H1 (cell line): ENCODE measurements around the gene NR1H3. TPM values are rescaled to one million over a fixed set of nuclear protein-coding genes. Genes with fewer than 3 reads are reported as not detected.

Experiments
- CBX5 ChIP-seq: fragments of 300-800, 300-1000 bp; sonication (generic); IDR thresholded peaks from 2 replicates; pipeline ENCODE4 v1.7.1; 2016; ENCODE audit warnings: antibody characterized with exemption, low read length, low read depth
- CHD1 ChIP-seq: IDR thresholded peaks from 2 replicates; pipeline ENCODE4 v1.6.1; 2012; ENCODE audit warnings: low read depth, low read length, improper control_type of control experiment
- CHD7 ChIP-seq: fragments of 300-600 bp; sonication (generic); IDR thresholded peaks from 2 replicates; pipeline ENCODE4 v1.7.1; 2012; ENCODE audit warnings: low read length, moderate library complexity, mild to moderate bottlenecking, inconsistent platforms; ENCODE audit not compliant: insufficient replicate concordance
- CTBP2 ChIP-seq: IDR thresholded peaks from 2 replicates; pipeline ENCODE4 v1.7.0; 2011; ENCODE audit warnings: borderline replicate concordance, mild to moderate bottlenecking, moderate library complexity, mixed read lengths, low read length; ENCODE audit not compliant: insufficient read depth, insufficient read length
- EP300 ChIP-seq, 2 experiments: IDR thresholded peaks; 1 replicate in 1 of 2; 2 replicates in 1 of 2; pipeline ENCODE4 v1.6.1; 2011 to 2012; ENCODE audit warnings: low read depth in 2 of 2, low read length in 2 of 2, mild to moderate bottlenecking in 2 of 2, borderline replicate concordance in 1 of 2, inconsistent platforms in 1 of 2, moderate library complexity in 1 of 2
- GTF2F1 ChIP-seq: IDR thresholded peaks from 2 replicates; pipeline ENCODE4 v1.6.1; 2012; ENCODE audit warnings: low read depth, low read length, improper control_type of control experiment, borderline replicate concordance
- KDM1A ChIP-seq: fragments of 200-600, 300-600 bp; sonication (generic); IDR thresholded peaks from 2 replicates; pipeline ENCODE4 v1.7.1; 2016; ENCODE audit warnings: mild to moderate bottlenecking, low read length, borderline replicate concordance
- POLR2AphosphoS5 ChIP-seq: IDR thresholded peaks from 2 replicates; pipeline ENCODE4 v1.6.1; 2011; ENCODE audit warnings: low read depth, low read length
- RFX5 ChIP-seq: IDR thresholded peaks from 2 replicates; pipeline ENCODE4 v1.6.1; 2011; ENCODE audit warnings: low read depth, low read length, improper control_type of control experiment, borderline replicate concordance
- SP4 ChIP-seq: IDR thresholded peaks from 2 replicates; pipeline ENCODE4 v1.6.1; 2012; ENCODE audit warnings: low read length, inconsistent platforms
- USF2 ChIP-seq: IDR thresholded peaks from 2 replicates; pipeline ENCODE4 v1.6.1; 2011; ENCODE audit warnings: low read length, improper control_type of control experiment
- polyA plus RNA-seq, 7 experiments: library from polyadenylated mRNA; depleted of rRNA in 3 of 7; stranded (reverse) in 5 of 7; unstranded in 2 of 7; fragments of >200 nt in 5 of 7; fragments of 200-250 nt in 2 of 7; gene quantifications; 1 replicate in 5 of 7; 2 replicates in 1 of 7; 4 replicates in 1 of 7; pipeline versions ENCODE4 v1.2.1 to v1.2.3, GENCODE V29; 2011 to 2013; ENCODE audit warnings: missing spikeins in 2 of 7, mixed read lengths in 2 of 7
- total RNA-seq: library from RNA; stranded (reverse); fragmentation: NEBNext Ultra II Directional; extraction: Animal tissue kit (Norgen Biotek cat#: 25700); gene quantifications from 2 replicates; pipeline ENCODE4 v1.2.1, GENCODE V29; 2021

The NR1H3 gene
- total and polyA plus RNA-seq, 2 of the 8 experiments (the other 6 are each of a cell fraction or from before 2014, with no cell fraction given): 19.9 to 42.1 TPM

GRCh38 chr11:47276923-47277322 is 19.1 kb downstream of the NR1H3 start (continued):
- TF ChIP-seq CHD7: no peak
- no peak for TF ChIP-seq RFX5
- TF ChIP-seq USF2: no peak
- no peak for TF ChIP-seq CHD1
- TF ChIP-seq CBX5: no peak
- no peak for TF ChIP-seq POLR2AphosphoS5
- no peak for TF ChIP-seq EP300 (IDR thresholded peaks at IDR 0.05; ENCODE audit: borderline replicate concordance in 1 of 2, low read depth in 2 of 2, low read length in 2 of 2)
- TF ChIP-seq KDM1A: no peak
- TF ChIP-seq CTBP2: no peak
- no peak for TF ChIP-seq GTF2F1
- TF ChIP-seq SP4: no peak
